ENCODE data around the gene DMXL1.

GRCh38 chr5:119250946-119251901 lies 180.3 kb downstream of the DMXL1 start:
- TF ChIP-seq, protein P1, sequence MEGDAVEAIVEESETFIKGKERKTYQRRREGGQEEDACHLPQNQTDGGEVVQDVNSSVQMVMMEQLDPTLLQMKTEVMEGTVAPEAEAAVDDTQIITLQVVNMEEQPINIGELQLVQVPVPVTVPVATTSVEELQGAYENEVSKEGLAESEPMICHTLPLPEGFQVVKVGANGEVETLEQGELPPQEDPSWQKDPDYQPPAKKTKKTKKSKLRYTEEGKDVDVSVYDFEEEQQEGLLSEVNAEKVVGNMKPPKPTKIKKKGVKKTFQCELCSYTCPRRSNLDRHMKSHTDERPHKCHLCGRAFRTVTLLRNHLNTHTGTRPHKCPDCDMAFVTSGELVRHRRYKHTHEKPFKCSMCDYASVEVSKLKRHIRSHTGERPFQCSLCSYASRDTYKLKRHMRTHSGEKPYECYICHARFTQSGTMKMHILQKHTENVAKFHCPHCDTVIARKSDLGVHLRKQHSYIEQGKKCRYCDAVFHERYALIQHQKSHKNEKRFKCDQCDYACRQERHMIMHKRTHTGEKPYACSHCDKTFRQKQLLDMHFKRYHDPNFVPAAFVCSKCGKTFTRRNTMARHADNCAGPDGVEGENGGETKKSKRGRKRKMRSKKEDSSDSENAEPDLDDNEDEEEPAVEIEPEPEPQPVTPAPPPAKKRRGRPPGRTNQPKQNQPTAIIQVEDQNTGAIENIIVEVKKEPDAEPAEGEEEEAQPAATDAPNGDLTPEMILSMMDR (conservative IDR thresholded peaks at IDR 0.05; ENCODE audit: low read depth in 2 of 2) = no peak
- TF ChIP-seq POLR2AphosphoS5 (IDR thresholded peaks at IDR 0.05; ENCODE audit: low read depth) (no peak), EZH2 (IDR thresholded peaks at IDR 0.05; ENCODE audit: low read depth, unreplicated experiment) (no peak)
- TF ChIP-seq, protein P2, sequence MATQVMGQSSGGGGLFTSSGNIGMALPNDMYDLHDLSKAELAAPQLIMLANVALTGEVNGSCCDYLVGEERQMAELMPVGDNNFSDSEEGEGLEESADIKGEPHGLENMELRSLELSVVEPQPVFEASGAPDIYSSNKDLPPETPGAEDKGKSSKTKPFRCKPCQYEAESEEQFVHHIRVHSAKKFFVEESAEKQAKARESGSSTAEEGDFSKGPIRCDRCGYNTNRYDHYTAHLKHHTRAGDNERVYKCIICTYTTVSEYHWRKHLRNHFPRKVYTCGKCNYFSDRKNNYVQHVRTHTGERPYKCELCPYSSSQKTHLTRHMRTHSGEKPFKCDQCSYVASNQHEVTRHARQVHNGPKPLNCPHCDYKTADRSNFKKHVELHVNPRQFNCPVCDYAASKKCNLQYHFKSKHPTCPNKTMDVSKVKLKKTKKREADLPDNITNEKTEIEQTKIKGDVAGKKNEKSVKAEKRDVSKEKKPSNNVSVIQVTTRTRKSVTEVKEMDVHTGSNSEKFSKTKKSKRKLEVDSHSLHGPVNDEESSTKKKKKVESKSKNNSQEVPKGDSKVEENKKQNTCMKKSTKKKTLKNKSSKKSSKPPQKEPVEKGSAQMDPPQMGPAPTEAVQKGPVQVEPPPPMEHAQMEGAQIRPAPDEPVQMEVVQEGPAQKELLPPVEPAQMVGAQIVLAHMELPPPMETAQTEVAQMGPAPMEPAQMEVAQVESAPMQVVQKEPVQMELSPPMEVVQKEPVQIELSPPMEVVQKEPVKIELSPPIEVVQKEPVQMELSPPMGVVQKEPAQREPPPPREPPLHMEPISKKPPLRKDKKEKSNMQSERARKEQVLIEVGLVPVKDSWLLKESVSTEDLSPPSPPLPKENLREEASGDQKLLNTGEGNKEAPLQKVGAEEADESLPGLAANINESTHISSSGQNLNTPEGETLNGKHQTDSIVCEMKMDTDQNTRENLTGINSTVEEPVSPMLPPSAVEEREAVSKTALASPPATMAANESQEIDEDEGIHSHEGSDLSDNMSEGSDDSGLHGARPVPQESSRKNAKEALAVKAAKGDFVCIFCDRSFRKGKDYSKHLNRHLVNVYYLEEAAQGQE (IDR thresholded peaks at IDR 0.05; ENCODE audit: unreplicated experiment) = no peak
